22Rv1 (cell line): ENCODE data around the gene LGALS9.

Experiments used
- CTCF ChIP-seq: fragments of 450-650 bp; IDR thresholded peaks from 2 replicates; pipeline ENCODE4 v1.5.1; 2017; ENCODE audit warnings: mild to moderate bottlenecking
- ZFX ChIP-seq: fragments of 450-650 bp; IDR thresholded peaks from 2 replicates; pipeline ENCODE4 v1.6.1; 2017; ENCODE audit warnings: antibody characterized with exemption, borderline replicate concordance

- TF ChIP-seq CTCF, result no peak
- TF ChIP-seq ZFX, result no peak
These were observed 7.4 kb upstream of the LGALS9 start for GRCh38 chr17:27623614-27624013.
